GM19240 (cell line): Measurements from ENCODE around the gene NT5DC3.
"Not testable (repeated sequence)": the region's sequence is repeated elsewhere in the genome, so short reads cannot be mapped to it uniquely, and the experiment has no call there.

ENCODE experiments used
- DNase-seq: peaks from one replicate; pipeline ENCODE4 v3.0.0; 2011; ENCODE audit warnings: low spot score; ENCODE audit not compliant: insufficient read length

NT5DC3 gene

DNA sequence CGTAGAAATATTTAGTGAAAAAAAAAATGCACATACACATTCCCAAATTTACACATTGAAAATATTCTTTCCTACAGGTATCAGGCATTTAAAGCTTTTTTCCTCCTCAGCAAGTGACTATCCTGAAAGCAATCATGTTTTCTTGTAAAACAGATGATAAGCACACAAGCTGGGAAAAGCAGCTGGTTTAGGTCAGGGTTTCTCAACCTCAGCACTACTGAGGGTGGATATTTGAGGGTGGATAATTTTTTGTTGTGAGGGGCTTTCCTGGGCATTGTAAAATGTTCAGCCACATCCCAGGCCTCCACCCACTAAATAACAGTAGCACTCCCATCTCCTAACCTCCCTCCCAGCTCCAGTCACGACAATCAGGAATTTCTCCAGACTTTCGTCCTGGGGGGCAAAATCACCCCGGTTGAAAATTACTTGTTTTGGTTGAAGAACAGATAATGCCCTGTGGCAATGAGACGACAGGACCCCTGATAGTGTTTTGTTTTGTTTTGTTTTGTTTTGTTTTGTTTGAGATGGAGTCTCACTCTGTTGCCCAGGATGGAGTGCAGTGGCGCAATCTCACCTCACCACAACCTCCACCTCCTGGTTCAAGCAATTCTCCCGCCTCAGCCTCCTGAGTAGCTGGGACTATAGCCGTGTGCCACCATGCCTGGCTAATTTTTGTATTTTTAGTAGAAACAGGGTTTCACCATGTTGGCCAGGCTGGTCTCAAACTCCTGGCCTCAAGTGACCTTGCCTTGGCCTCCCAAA, 15.0 kb upstream of the NT5DC3 start:
- DNase-seq: no peak

GRCh38 chr12:103855036-103855712, 14.1 kb upstream of the NT5DC3 start:
- no peak for DNase-seq

GRCh38 chr12:103854372-103854973, 13.4 kb upstream of the NT5DC3 start:
- DNase-seq: no peak

- no peak for DNase-seq
Observed at GRCh38 chr12:103852498-103852997, 11.5 kb upstream of the NT5DC3 start.

DNA sequence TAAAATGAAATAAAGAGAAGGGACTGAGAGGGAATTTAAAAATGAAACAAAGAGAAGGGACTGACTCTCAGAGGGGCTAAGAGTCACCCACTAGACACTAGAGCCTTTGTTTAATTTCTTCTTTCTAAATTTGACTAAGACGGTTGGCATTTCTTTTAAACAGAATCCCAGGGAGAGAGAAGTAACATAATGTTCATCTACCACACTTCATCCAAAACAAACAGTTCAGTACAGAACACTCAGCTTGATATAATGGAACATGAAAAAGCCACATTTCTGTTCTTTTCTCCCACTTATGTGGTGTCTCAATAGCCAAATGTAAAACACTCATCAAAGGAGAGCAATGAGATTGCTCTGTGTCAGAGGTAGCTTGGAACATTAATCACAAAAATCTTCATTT, 10.1 kb upstream of the NT5DC3 start:
- no peak for DNase-seq

- no peak for DNase-seq
Observed at GRCh38 chr12:103850429-103850828, 9.4 kb upstream of the NT5DC3 start.

GRCh38 chr12:103848917-103849491, 8.0 kb upstream of the NT5DC3 start:
- no peak for DNase-seq

- DNase-seq: no peak
Observed at GRCh38 chr12:103848143-103848542, 7.1 kb upstream of the NT5DC3 start.

DNA sequence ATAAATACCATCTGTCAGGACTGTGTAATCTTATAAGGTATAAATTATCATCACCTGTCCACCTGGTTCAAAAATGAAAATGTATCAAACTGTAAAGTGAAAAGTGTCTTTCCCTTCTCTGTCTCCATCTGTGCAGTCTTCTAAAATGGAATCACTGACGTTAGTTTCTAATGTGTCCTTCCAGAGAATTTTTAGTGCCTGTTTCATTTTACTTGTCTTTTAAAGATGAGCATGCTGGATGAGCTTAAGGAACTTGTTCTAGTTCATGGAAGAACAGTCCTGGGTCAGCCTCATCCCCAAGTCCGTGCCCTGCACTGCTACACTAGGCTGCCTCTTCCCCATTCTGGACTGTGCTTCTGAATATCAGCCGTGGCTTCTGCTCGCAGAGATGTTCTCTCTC, 5.4 kb upstream of the NT5DC3 start:
- no peak for DNase-seq

- no peak for DNase-seq
Observed at GRCh38 chr12:103844305-103844704, 3.3 kb upstream of the NT5DC3 start.

DNA sequence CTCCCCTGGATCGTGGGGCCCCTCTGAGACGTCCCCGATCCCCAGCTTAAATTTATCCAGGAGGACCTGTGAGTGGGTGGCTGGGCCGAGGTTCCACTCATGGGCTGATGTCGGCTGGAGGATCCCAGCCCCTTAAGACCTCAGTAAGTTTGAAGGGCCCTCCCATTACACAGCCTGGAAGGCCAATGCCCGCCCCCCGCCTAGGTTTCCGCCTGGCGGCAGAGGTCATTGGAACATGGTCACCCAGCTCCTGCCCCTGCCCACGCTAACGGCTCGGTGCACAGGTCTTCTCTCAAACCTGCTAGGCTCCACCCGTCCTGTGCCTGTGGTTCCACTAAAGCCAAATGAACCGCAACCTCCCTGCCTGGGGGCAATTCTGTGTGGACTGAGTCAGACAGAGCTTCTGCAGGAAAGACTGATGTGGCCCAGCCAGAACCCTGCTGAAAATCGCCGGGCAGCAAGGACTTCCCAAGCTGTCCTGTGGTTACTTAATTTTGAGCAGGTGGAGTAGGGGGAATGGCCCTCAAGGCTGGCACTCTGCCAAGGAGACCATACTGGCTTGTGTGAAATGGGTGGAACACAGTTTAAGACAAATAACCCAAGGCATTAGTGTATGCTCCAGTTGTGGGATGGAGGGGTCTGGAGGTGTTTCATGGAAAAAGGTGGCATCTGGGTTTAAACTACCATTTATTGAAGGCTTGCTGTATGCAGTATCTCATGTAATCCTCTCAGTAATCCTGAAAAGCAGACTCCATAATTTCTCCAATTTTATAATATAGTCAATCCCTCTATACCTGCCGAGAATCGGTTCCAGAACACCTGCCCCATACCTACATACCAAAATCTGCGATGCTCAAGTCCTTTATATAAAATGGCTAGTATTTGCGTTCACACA, 903 bp upstream of the NT5DC3 start:
- DNase-seq: no peak

DNA sequence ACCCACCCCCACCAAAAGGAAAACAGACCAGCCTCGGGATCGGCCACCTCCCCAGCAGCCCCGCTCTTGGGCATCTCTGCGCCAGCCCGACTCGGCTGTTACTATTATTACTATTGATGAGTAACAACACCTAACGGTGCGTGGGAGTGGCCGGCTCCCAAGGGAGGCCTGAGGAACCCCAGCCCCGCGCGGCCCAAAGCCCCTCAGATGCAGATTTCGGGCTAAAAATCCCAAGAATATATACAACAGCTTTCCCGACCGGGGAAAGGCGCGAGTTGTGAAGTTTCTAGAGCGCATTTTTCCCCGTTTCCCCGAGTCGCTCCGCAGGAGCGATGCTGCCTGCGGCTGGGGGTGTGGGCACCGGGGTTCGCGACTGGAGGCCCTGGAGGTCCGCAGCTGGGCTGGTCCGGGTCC, 565 bp downstream of the NT5DC3 start:
- no peak for DNase-seq

DNA sequence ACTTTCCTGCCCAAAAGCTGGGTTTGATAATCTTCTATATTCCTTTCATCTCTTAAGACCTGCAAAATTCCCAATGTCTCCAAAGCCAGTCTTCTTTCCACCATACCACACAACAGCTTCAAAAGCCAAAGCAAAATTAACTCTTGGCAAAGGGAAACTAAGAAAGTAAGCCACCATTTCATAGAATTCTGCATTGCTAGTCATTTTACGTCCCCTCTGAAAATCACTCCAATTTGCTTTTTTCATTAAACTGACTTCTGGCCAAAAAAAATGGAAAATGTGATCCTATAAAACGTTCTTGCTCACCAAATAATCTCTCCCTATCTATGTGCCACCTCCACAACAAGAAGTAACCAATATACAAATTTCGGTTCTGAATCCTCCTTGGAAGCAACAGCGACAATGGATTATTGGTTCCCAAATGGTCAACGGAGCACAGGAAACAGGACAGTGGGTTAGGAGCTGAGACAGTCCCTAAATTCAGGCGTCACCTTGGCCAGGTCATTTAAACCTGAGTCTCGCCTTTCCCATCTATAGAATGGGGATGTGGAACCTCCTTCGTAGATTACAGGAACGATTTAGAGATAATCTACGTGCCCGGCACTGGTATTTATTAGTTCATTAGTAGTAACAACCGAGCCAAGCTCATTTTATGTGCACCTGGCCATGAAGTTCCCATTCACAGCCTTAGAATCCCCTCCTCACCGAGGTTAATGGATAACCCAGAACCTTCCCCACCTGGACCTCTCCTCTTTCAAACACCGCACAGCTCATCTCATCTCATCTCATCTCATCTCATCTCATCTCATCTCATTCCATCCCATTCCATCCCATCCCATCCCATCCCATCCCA, 1.2 kb downstream of the NT5DC3 start:
- DNase-seq: no peak

DNA sequence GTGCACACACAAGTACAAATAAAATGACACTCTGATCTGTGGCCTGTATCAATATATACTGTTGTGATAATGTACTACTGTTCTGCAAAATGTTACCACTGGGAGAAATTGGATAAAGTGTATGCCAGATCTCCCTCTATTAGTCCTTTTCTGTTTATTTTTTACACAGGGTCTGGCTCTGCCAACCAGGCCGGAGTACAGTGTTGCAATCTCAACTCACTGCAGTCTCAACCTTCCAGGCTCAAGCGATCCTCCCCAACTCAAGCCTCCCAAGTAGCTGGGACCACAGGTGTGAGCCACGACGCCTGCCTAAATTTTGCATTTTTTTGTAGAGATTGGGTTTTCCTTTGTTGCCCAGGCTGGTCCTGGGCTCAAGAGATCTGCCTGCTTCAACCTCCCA, 1.9 kb downstream of the NT5DC3 start:
- DNase-seq: no peak

DNA sequence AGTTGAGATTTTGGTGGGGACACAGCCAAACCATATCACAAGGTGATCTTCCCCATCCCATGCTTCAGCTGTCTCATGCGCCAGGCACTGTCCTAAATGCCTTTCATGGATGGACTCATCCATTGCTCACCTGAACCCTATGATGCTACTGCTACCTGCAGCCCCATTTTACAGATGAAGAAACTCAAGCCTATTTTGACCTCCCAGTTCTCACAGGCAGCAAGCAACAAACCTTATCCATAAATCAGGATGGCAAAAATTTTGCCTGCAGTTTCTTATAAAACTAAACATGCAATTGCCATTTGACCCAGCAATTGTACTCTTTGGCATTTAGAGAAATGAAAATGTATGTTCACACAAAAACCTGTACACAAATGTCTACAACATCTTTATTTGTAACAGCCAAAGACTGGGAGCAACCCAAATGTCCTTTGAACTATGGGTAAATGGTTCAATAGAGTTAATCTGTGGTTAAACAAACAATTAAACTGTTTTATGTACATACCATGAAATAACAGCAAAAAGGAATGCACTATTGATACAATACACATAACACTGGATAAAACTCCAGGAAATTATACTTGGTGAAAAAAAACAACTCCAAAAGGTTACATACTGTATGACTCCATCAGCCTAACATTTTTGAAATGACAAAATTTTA, 2.6 kb downstream of the NT5DC3 start:
- no peak for DNase-seq

DNA sequence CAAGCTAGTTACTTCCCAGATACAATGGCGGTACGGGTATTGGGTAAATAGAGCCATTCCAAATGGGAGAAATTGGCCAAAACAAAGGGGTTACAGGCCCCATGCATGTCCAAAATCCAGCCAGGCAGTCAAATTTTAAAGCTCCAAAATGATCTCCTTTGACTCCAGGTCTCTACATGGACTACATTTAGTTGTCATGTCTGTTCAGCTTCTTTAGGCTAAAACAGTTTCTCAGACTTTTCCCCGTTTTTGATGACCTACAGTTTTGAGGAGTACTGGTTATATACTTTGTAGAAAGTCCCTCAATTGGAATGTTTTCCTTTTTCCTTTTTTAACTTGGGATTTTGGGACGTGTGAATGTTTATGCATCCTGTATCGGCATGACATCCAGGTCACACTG, 4.7 kb downstream of the NT5DC3 start:
- DNase-seq: no peak

DNA sequence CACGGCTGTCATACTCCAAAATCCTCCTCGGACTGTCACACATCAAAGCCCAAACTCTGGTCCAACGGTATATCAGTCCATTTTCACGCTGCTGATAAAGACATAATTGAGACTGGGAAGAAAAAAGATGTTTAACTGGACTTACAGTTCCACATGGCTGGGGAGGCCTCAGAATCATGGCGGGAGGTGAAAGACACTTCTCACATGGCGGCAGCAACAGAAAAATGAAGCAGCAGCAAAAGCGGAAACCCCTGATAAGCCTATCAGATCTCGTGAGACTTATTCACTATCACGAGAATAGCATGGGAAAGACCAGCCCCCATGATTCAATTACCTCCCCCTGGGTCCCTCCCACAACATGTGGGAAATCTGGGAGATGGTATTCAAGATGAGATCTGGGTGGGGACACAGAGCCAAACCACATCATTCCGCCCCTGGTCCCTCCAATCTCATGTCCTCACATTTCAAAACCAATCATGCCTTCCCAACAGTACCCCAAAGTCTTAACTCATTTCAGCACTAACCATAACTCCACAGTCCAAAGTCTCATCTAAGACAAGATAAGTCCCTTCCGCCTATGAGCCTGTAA, 5.2 kb downstream of the NT5DC3 start:
- DNase-seq: not testable (repeated sequence)

DNA sequence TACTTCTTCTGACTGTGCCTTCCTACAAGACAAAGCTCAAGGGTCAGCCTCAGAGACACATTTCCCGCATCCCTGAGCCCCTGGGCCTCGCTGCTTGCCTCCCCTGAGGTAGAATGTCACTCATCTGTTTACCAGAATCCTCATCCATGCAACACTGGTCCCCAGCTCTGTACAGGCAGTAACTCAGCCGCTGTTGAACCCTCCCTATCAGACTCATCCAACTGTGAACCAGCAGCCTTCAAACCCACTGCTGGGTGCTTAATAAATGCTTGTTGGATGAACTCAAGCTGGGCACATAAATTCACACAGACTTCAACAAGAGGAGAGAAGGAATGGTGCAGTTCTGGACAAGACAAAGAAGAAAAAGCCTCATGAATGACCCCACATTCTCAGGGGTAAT, 6.1 kb downstream of the NT5DC3 start:
- DNase-seq: no peak

DNA sequence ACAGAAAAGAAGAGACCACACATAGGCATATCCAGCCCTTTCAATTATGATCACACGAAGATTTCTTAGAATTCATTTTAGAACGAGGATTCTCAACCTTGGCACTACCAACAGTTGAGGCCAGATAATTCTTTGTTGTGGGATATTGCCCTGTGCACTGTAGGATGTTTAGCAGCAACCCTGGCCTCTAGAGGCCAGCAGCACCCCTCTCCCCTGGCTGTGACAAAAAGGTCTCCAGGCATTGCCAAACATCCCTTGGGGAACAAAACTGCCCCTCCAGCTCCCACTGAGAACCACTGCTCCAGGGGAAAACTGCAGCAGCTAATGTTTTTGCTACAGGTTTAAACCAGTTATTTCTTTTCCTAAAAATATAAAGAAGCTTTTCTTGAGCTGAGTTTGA, 7.1 kb downstream of the NT5DC3 start:
- DNase-seq: no peak
